Astrocyte of the cerebellum (primary cell): ENCODE measurements around the gene VAMP7.

Source experiments
- DNase-seq: peaks from one replicate; pipeline ENCODE4 v3.0.0-alpha.2; 2011; ENCODE audit warnings: low read depth
- H3K4me3 ChIP-seq: 2 replicates; pipeline ENCODE4 v1.5.1; 2011; ENCODE audit warnings: mild to moderate bottlenecking, low read depth, low read length, moderate library complexity
- CTCF ChIP-seq: IDR thresholded peaks from 2 replicates; pipeline ENCODE4 v1.5.1; 2012; ENCODE audit warnings: low read length, low read depth, moderate library complexity, mild to moderate bottlenecking; ENCODE audit errors: missing control alignments
- in situ Hi-C: cut with HindIII; loops from 2 replicates; pipeline ENCODE4 v1.10.0; 2017; ENCODE audit warnings: low sequenced_read_pairs

The VAMP7 gene

GRCh38 chrX:155880586-155881157, 473 bp upstream of the VAMP7 start:
- in situ Hi-C loops = no loop called here
- TF ChIP-seq CTCF = no peak
- H3K4me3 ChIP-seq = peak overlapping the region; percentile 78
- DNase-seq = no peak

GRCh38 chrX:155886409-155886808, 5.3 kb downstream of the VAMP7 start:
- no peak overlapping the region for H3K4me3 ChIP-seq
- TF ChIP-seq CTCF = no peak
- in situ Hi-C loops = no loop called here
- DNase-seq = no peak

GRCh38 chrX:155888139-155888538, 7.0 kb downstream of the VAMP7 start:
- TF ChIP-seq CTCF = no peak
- peak; percentile 37 for DNase-seq
- H3K4me3 ChIP-seq = no peak overlapping the region
- in situ Hi-C loops = no loop called here

- in situ Hi-C loops = no loop called here
- no peak for DNase-seq
- TF ChIP-seq CTCF = no peak
- no peak overlapping the region for H3K4me3 ChIP-seq
Measured at GRCh38 chrX:155889328-155889727, 8.2 kb downstream of the VAMP7 start.

GRCh38 chrX:155891446-155892210, 10.5 kb downstream of the VAMP7 start:
- in situ Hi-C loops = no loop called here

GRCh38 chrX:155893521-155893920, 12.4 kb downstream of the VAMP7 start:
- in situ Hi-C loops = no loop called here
- no peak overlapping the region for H3K4me3 ChIP-seq
- no peak for DNase-seq
- TF ChIP-seq CTCF = no peak

More at GRCh38 chrX:155891446-155892210, 10.5 kb downstream of the VAMP7 start:
- H3K4me3 ChIP-seq = no peak overlapping the region
- DNase-seq = no peak
- TF ChIP-seq CTCF = no peak
